GM12872 (cell line): ENCODE measurements around the gene ANKRD13D.

Experiments
- CTCF ChIP-seq: IDR thresholded peaks from 3 replicates; pipeline ENCODE4 v1.5.1; 2011; ENCODE audit warnings: low read depth, mild to moderate bottlenecking, low read length, moderate library complexity; ENCODE audit not compliant: insufficient read depth

Gene ANKRD13D

DNA sequence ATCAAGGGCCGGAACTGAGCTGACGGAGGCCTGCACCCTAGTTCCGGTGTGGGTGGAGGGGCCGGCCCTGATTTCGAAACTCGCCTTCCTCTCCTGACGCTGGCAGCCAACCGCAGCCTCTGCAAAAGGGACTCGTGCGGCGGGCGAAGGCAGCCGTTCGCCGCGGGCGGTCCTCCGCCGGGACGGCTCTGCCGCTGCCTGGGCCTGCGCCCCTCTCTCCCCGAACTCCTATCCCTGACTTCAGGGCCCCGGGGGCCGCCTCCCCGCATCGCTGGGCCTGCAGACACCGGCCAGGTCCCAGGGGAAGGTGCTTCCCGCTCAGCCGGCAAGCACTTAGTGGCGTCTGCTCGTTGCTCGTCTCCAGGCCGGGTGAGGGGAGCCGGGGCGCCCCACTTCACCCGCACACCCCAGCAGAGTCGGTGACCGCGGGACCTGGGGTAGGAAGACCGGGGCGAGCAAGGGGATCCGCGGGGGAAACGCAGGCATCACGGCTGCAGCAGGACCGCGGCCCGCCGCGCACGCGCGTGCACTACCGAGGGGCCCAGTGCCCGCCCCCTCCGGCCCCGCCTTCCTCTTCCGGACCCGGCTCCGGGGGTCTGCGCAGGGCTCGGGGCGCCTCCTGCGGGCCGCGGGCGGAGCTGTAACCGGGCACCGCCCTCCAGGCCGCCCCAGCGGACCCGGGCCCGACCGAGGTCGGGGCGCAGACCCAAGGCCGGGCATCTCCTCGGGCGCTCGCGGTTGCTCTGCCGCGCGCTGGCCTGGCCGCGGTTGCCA is 464 bp upstream of the ANKRD13D start:
- peak; percentile 41; the same call in 1 of the 3 replicates for TF ChIP-seq CTCF

DNA sequence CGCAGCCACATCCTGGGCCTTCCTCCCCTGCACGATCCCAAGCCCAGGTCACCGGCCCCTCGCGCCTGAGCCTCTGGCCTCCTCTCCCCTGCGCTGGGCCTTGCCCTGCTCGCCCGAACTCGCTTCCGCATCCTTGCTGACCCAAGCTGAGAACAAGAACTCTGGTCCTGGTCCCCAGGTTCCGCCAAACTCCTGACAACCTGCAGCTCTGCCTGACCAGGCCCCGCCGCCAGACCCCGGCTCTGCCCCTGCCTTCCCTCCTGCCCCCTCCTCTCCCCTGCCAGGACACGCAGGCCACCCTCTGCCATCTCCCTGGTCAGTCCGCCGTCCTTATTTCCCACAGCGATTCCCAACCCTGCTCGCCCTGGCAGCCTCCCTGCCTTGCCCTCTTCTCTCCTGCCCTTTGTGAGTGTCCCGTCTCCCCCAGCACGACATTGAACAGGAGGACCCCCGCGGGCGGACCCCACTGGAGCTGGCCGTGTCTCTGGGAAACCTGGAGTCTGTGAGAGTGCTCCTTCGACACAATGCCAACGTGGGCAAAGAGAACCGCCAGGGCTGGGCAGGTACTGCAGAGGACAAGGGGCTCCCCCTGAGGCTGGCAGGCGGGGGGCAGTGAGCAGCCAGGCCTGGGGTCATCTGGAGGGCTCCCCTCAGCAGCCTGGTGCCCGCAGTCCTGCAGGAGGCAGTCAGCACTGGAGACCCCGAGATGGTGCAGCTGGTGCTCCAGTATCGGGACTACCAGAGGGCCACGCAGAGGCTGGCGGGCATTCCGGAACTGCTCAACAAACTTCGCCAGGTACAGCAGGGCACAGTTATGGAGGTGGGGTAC is 762 bp downstream of the ANKRD13D start:
- TF ChIP-seq CTCF, result no peak

DNA sequence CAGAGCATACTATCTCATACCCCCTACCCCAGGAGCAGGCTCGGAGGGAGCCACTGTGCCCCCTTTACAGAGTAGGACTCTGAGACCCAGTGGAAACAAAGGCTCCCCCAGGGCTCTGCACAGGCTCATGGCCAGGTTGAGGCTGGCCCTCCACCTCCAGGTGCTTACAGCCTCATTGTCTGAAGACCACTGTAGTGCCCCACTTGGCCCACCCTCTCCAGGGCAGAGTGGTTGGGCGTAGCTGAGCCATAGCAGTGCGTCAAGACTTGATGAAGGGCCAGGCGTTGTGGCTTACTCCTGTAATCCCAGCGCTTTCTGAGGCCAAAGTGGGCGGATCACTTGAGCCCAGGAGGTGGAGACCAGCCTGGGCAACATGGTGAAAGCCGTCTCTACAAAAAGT is 1.7 kb downstream of the ANKRD13D start:
- no peak for TF ChIP-seq CTCF

GRCh38 chr11:67291481-67292381 is 2.6 kb downstream of the ANKRD13D start:
- no peak for TF ChIP-seq CTCF

GRCh38 chr11:67292671-67293070 is 3.6 kb downstream of the ANKRD13D start:
- no peak for TF ChIP-seq CTCF

DNA sequence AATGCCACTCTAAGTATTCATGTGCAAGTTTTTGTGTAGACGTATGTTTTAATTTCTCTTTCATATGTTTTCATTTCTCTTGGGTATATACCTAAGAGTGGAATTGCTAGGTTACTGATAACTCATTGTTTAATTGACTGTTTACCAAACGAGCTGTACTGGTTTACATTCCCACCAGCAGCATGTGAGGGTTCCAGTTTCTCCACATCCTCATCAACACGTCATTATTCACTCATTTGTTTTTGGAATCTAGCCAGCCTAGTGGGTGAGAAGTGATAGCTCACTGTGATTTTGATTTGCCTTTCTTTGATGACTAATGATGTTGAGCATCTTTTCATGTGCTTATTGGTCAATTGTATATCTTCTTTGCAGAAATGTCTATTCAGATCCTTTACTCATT is 4.0 kb downstream of the ANKRD13D start:
- no peak for TF ChIP-seq CTCF

- TF ChIP-seq CTCF, result no peak
Measured at GRCh38 chr11:67295846-67296245, 6.7 kb downstream of the ANKRD13D start.
